A549 (cell line): ENCODE results near the gene RYR3.

Source experiments
- CBX8 ChIP-seq: fragments of 200-600 bp; sonication (generic); IDR thresholded peaks from 2 replicates; pipeline ENCODE4 v1.6.1; 2016
- EHF ChIP-seq: fragments of 250-450 bp; sonication (Bioruptor Pico); IDR thresholded peaks from 2 replicates; pipeline ENCODE4 v1.5.0; 2020; ENCODE audit warnings: mild to moderate bottlenecking
- EP300 ChIP-seq, 2 experiments: fragments of >200 bp; sonication (Bioruptor Twin); formaldehyde crosslinking; IDR thresholded peaks; 2 replicates in 1 of 2; 3 replicates in 1 of 2; pipeline ENCODE4 v1.6.1; 2016 to 2017
- JUN ChIP-seq, 2 experiments: fragments of >200 bp; sonication (Bioruptor Twin); formaldehyde crosslinking; IDR thresholded peaks; 2 replicates in 1 of 2; 3 replicates in 1 of 2; pipeline ENCODE4 v1.6.1; 2016 to 2017
- MAZ ChIP-seq: fragments of 150-350 bp; IDR thresholded peaks from 2 replicates; pipeline ENCODE4 v1.6.1; 2014; ENCODE audit warnings: antibody characterized with exemption, low read depth, low read length, borderline replicate concordance
- MYC ChIP-seq: IDR thresholded peaks from 2 replicates; pipeline ENCODE4 v1.6.1; 2012; ENCODE audit warnings: mild to moderate bottlenecking, inconsistent platforms, low read length, improper control_type of control experiment, borderline replicate concordance
- POLR2A ChIP-seq: IDR thresholded peaks from 2 replicates; pipeline ENCODE4 v1.6.1; 2012; ENCODE audit warnings: mild to moderate bottlenecking, low read length
- RCOR1 ChIP-seq: fragments of 150-350 bp; IDR thresholded peaks from 2 replicates; pipeline ENCODE4 v1.6.1; 2014; ENCODE audit warnings: antibody characterized with exemption, low read length, low read depth
- RFX5 ChIP-seq: fragments of 450-650 bp; IDR thresholded peaks from 2 replicates; pipeline ENCODE4 v1.7.1; 2014; ENCODE audit warnings: antibody characterized with exemption, mild to moderate bottlenecking, moderate library complexity
- RNF2 ChIP-seq: fragments of 200-600 bp; sonication (generic); IDR thresholded peaks from 2 replicates; pipeline ENCODE4 v1.6.1; 2016; ENCODE audit warnings: low read depth, mild to moderate bottlenecking, antibody characterized with exemption, moderate library complexity, borderline replicate concordance
- TF ChIP-seq, protein P1 (sequence below): fragments of 200-600 bp; sonication (generic); IDR thresholded peaks from 2 replicates; pipeline ENCODE4 v1.6.1; 2016; ENCODE audit warnings: antibody characterized with exemption, mild to moderate bottlenecking, moderate library complexity
- TF ChIP-seq, protein P2 (sequence below): fragments of >200 bp; sonication (Bioruptor Twin); formaldehyde crosslinking; IDR thresholded peaks from 3 replicates; pipeline ENCODE4 v1.5.1; 2016
- TF ChIP-seq, protein P3 (sequence below): IDR thresholded peaks from 2 replicates; pipeline ENCODE4 v1.6.1; 2012
- TF ChIP-seq, protein P4 (sequence below): fragments of >200 bp; sonication (Bioruptor Twin); formaldehyde crosslinking; IDR thresholded peaks from 3 replicates; pipeline ENCODE4 v1.6.1; 2016

DNA sequence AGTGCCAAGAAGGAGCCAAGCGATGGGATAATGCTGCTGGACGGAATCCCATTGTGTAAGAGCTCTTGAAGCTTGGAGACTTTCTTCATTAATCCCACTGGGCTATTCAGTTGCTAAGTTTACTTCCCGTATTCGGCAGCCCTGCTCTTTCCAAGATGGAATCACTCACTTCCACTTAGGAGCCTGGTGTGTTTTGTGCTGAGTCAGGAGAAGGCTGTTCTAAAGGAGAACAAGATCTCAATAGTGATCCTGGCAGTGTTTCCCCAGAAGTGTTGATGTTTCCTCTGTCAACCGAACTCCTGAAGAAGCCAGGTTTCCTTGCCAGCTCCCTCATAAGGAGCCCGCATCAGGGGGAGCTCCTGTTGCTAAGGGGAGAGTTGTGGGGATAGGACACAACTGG lies 387.4 kb downstream of the RYR3 start:
- TF ChIP-seq, protein P1, sequence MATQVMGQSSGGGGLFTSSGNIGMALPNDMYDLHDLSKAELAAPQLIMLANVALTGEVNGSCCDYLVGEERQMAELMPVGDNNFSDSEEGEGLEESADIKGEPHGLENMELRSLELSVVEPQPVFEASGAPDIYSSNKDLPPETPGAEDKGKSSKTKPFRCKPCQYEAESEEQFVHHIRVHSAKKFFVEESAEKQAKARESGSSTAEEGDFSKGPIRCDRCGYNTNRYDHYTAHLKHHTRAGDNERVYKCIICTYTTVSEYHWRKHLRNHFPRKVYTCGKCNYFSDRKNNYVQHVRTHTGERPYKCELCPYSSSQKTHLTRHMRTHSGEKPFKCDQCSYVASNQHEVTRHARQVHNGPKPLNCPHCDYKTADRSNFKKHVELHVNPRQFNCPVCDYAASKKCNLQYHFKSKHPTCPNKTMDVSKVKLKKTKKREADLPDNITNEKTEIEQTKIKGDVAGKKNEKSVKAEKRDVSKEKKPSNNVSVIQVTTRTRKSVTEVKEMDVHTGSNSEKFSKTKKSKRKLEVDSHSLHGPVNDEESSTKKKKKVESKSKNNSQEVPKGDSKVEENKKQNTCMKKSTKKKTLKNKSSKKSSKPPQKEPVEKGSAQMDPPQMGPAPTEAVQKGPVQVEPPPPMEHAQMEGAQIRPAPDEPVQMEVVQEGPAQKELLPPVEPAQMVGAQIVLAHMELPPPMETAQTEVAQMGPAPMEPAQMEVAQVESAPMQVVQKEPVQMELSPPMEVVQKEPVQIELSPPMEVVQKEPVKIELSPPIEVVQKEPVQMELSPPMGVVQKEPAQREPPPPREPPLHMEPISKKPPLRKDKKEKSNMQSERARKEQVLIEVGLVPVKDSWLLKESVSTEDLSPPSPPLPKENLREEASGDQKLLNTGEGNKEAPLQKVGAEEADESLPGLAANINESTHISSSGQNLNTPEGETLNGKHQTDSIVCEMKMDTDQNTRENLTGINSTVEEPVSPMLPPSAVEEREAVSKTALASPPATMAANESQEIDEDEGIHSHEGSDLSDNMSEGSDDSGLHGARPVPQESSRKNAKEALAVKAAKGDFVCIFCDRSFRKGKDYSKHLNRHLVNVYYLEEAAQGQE, result no peak
- TF ChIP-seq MYC (no peak), JUN (IDR thresholded peaks at IDR 0.05) (no peak), EP300 (IDR thresholded peaks at IDR 0.05) (no peak), POLR2A (no peak), CBX8 (no peak), MAZ (no peak), RFX5 (no peak), RNF2 (no peak), RCOR1 (no peak), EHF (CRISPR knock-in tag) (no peak)
- TF ChIP-seq, protein P2, sequence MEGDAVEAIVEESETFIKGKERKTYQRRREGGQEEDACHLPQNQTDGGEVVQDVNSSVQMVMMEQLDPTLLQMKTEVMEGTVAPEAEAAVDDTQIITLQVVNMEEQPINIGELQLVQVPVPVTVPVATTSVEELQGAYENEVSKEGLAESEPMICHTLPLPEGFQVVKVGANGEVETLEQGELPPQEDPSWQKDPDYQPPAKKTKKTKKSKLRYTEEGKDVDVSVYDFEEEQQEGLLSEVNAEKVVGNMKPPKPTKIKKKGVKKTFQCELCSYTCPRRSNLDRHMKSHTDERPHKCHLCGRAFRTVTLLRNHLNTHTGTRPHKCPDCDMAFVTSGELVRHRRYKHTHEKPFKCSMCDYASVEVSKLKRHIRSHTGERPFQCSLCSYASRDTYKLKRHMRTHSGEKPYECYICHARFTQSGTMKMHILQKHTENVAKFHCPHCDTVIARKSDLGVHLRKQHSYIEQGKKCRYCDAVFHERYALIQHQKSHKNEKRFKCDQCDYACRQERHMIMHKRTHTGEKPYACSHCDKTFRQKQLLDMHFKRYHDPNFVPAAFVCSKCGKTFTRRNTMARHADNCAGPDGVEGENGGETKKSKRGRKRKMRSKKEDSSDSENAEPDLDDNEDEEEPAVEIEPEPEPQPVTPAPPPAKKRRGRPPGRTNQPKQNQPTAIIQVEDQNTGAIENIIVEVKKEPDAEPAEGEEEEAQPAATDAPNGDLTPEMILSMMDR, result no peak
- TF ChIP-seq, protein P3, sequence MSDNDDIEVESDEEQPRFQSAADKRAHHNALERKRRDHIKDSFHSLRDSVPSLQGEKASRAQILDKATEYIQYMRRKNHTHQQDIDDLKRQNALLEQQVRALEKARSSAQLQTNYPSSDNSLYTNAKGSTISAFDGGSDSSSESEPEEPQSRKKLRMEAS, result no peak
- TF ChIP-seq, protein P4, sequence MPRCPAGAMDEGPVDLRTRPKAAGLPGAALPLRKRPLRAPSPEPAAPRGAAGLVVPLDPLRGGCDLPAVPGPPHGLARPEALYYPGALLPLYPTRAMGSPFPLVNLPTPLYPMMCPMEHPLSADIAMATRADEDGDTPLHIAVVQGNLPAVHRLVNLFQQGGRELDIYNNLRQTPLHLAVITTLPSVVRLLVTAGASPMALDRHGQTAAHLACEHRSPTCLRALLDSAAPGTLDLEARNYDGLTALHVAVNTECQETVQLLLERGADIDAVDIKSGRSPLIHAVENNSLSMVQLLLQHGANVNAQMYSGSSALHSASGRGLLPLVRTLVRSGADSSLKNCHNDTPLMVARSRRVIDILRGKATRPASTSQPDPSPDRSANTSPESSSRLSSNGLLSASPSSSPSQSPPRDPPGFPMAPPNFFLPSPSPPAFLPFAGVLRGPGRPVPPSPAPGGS, result no peak
